Activated T-helper 9 cell treated with anti-CD3 and anti-CD28 coated beads, Interleukin-2, amount 50 U/mL, for 16 hours (primary cell): Measurements from ENCODE around the gene PLXNA4.

ENCODE experiments used
- DNase-seq: peaks from one replicate; pipeline ENCODE4 v3.0.0-alpha.2; 2020; ENCODE audit warnings: low read depth

PLXNA4 gene

GRCh38 chr7:132435016-132435990 is 141.0 kb downstream of the PLXNA4 start:
- no peak for DNase-seq

DNA sequence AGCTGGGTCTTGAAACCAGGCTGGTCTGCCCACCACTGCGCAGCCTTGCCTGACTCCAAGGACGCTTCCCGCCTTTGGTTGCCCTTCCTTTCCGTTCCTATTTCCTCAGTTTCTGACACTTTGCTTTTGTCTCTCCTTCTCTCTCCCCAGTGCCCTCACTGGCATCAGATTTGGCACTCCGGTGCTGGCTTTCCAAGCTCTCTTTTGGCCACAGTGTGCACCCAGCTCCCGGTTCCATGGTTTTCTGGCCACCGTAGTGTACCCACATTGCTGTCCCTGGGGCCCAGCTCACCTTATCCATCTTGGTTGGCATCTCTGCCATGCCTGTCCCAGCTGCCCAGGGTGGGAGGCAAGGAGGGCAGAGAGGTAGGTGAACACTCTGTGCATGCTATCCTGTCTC is 142.2 kb downstream of the PLXNA4 start:
- DNase-seq: no peak

- DNase-seq: no peak
These were observed 143.0 kb downstream of the PLXNA4 start for GRCh38 chr7:132433301-132433700.

DNA sequence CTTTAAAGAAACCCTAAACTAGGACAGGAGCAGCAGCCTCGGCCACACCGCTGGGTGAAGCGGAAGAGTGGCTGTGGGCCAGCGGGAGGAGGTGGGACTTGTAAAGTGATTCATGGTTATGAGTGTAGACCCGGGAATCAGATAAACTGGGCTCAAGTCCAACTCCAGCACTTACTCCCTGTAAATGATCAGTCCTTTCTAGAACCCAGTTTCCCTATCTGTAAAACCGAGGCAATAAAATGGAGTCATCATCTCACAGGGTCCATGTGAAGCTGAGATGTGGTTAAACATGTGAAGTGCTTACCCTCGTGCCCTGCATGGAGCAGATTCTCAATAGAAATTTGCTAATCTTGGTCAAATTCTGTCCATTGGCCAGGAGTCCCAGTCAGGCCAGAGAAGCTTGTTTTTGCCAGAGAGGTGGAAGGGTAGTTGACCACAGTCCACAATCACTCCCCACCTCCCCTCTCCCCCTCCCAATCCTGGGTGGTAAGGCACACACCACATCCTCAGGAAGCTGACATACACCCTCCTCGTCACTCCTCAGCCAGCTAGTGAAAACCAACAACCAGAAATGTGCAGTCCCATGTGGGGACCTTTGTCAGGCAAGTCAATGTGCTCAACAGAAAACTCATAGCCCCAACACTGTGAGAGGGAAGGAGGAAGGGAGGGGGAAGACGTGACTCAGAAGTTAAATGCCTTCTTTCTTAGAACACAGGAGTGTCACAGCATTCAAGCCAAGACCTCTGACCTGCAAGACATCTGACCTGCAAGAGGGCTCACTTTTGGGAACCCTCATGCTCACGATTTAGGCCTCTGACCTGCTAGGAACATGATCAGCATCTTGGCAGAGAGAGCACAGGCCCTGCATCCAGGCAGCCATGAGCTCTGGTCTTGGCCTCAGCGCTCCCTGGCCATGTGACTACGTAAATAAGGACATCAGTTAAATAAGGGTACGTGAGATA is 145.1 kb downstream of the PLXNA4 start:
- DNase-seq: no peak

- no peak for DNase-seq
These were observed 146.0 kb downstream of the PLXNA4 start for GRCh38 chr7:132430041-132430855.

- DNase-seq: no peak
These were observed 147.1 kb downstream of the PLXNA4 start for GRCh38 chr7:132429181-132429580.

DNA sequence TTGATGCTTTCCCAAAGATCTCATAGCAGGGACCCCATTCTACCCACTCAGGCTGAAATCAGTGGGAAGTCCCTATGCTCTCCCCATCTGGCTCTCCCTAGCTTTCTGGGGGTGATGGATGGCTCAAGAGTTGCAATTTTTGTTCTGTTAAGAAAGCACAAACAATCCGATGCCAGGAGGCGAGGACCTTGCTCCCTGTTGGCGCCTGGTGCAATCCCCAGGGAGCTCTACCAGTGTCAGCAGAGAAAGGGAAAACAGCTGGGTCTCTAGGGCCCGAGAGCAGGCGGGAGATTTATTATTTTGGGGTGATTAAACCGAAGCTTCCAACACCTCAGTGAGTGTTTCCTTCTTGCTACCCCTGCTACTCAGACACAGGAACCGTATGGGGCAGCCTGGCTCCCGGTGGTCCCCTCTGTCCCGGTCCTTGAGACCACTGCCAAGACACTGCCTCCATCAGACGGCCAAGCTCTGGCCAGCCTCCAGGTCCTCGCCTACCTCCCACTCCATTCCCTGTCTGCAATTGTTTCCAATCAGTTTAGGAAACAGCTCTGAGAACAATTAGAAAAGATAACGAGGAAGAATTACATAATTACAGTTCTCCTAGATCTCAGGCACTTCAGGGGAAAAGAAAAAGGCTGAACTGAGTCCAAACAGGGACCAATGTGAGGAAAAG is 147.9 kb downstream of the PLXNA4 start:
- no peak for DNase-seq

DNA sequence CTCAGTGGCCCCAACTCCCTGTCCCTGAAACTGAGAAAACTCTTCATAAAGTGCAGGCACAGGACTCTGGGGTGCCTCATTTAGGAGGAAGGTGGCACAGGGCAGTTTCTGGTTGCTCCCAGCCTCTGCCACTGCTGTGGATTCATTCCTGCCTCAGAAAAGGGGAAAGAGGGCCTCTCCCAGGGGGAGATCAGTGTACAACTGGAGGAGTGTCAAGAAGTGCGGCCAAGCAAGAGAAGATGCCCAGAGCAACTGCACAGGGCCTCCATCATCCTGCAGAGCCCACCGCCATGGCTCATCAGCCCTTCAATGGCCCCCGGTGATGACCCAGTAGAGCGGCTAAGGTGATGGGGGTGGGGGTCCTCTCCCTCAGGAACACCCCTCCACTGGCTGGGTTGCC is 150.3 kb downstream of the PLXNA4 start:
- DNase-seq: no peak

DNA sequence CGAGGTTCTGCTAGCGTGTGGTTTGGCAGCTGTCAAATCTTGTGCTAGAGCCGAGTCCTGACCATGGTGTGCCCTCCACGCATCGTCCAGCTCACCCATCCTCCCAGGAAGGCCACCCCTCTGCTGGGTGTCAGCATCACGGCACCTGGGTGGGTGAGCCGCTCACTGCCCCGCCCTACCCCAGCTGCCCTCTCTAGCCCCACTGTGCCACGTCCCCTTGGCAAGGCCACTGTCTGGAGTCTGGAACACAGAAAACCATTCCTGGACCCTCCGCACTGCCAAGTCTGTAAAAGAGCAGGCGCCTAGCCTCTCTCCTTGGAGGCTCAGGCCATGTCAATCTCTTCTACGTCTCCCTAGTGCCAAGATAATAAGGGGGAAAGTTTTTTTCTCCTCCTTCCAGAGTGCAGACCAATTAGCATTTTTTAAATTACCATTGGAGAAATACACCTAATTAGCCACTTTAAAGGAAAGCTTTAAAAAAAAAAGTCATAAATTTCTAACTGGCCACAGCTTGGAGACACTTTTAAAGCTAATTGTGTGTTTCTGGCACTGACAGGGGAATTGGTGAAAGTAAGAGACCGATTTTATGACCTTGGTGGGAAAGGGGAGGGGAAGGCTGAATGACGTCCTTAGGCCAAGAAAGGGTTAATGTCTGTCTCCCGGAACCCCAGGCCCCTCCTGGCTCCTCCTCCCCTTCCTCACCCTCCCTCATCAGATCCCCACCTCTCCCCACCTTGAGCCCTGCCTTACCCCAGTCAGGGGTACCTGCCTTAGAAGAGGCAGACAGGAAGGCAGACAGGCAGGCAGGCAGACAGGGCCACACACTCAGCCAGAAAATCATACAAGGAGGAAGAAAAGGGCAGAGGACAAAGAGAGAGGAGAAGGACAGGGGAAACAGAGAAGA is 151.2 kb downstream of the PLXNA4 start:
- no peak for DNase-seq

DNA sequence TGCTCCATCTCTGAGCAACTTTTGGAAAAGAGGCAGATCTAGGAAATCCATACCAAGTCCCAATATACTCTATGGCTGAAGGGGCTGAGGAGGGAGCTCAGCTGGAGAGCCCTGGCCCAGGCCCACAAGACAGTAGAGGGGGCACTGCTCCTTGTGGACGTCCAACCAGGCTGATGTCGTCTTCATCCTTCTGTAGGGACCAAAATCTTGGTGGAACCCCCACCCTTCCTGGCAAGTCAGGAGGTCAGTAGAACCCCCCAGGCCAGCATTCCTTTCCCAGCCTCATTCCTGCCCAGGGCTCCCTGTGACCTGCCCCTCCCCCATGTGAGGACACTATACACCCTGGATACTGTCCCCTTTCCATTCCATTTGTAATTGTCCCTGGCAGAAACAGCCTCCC is 152.0 kb downstream of the PLXNA4 start:
- DNase-seq: no peak

- DNase-seq: no peak
These were observed 152.6 kb downstream of the PLXNA4 start for GRCh38 chr7:132423594-132424200.

GRCh38 chr7:132422502-132423111 is 153.7 kb downstream of the PLXNA4 start:
- DNase-seq: no peak

GRCh38 chr7:132420527-132420926 is 155.7 kb downstream of the PLXNA4 start:
- no peak for DNase-seq

DNA sequence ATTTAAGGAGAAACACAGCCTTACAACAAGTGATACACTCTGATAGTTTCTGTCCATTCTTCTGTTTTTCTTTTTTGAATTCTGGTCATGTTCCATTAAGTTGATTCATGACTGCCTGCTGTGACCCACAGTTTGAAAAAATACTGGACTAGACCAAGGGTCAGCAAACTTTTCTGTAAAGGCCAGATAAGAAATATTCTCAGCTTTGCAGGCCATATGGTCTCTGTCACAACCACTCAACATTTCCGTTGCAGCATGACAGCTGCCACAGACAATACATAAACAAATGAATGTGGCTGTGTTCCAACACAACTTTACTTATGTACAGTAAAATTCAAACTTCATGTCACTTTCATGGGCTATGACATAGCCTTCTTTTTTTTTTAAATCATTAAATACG is 156.7 kb downstream of the PLXNA4 start:
- no peak for DNase-seq

DNA sequence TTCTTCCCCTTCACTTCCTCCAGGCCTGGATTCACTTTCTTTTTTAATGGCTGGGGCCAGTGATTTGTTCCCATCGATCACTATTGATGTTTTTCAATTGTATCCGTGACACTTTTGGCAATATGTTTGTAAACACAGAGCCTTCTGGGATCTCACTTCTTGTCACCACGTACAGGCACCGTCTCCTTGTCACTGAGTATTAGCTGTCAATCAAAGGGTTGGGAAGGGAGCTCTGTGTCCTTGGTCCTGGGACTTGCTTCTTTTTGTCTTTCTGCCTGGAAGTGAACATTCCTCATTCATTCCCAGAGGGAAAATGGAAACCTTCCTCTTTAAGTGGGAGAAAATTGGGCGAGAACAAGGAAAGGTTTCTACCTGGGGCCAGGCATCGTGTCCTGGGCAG is 157.4 kb downstream of the PLXNA4 start:
- DNase-seq: no peak

GRCh38 chr7:132417103-132417906 is 159.0 kb downstream of the PLXNA4 start:
- no peak for DNase-seq

GRCh38 chr7:132416395-132416794 is 159.9 kb downstream of the PLXNA4 start:
- DNase-seq: no peak

- no peak for DNase-seq
These were observed 161.0 kb downstream of the PLXNA4 start for GRCh38 chr7:132415259-132415658.
